B cell (primary cell): Measurements from ENCODE around the gene MPPE1.

ENCODE experiments used
- CTCF ChIP-seq: fragments of 200-600 bp; IDR thresholded peaks from one replicate; pipeline ENCODE4 v1.8.0; 2022; ENCODE audit warnings: antibody characterized with exemption, mild to moderate bottlenecking
- EZH2 ChIP-seq: IDR thresholded peaks from 2 replicates; pipeline ENCODE4 v1.6.1; 2012; ENCODE audit warnings: borderline replicate concordance, low read depth, mild to moderate bottlenecking, moderate library complexity, low read length; ENCODE audit not compliant: insufficient read depth, poor library complexity, severe bottlenecking

GRCh38 chr18:11885278-11885947, 22.7 kb downstream of the MPPE1 start:
- no peak for TF ChIP-seq EZH2
- TF ChIP-seq CTCF, result no peak
